ENCODE results near the gene ST6GALNAC4.

Gene ST6GALNAC4

DNA sequence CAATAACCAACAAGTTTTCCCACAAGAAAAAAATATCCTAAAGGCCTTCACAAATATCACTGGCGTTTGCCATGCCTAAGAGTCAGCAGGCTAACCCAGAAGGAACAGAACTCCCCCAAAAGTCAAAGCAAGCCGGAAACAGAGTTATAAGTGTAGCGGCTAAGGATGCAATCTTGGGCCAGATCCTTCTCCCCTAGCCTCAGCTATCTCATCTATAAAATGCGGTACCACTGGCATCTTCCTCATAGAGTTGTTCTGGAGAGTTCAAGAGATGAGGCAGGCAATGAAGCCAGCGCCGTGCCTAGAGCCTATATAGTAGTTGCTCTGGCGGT, 20.2 kb upstream of the ST6GALNAC4 start:
- TF ChIP-seq, protein P1, sequence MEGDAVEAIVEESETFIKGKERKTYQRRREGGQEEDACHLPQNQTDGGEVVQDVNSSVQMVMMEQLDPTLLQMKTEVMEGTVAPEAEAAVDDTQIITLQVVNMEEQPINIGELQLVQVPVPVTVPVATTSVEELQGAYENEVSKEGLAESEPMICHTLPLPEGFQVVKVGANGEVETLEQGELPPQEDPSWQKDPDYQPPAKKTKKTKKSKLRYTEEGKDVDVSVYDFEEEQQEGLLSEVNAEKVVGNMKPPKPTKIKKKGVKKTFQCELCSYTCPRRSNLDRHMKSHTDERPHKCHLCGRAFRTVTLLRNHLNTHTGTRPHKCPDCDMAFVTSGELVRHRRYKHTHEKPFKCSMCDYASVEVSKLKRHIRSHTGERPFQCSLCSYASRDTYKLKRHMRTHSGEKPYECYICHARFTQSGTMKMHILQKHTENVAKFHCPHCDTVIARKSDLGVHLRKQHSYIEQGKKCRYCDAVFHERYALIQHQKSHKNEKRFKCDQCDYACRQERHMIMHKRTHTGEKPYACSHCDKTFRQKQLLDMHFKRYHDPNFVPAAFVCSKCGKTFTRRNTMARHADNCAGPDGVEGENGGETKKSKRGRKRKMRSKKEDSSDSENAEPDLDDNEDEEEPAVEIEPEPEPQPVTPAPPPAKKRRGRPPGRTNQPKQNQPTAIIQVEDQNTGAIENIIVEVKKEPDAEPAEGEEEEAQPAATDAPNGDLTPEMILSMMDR (IDR thresholded peaks at IDR 0.05; ENCODE audit: borderline replicate concordance, insufficient read depth, low read depth, low read length), result no peak
- peak overlapping the region; percentile 85 for H3K4me3 ChIP-seq (ENCODE audit: low read depth, low read length)

DNA sequence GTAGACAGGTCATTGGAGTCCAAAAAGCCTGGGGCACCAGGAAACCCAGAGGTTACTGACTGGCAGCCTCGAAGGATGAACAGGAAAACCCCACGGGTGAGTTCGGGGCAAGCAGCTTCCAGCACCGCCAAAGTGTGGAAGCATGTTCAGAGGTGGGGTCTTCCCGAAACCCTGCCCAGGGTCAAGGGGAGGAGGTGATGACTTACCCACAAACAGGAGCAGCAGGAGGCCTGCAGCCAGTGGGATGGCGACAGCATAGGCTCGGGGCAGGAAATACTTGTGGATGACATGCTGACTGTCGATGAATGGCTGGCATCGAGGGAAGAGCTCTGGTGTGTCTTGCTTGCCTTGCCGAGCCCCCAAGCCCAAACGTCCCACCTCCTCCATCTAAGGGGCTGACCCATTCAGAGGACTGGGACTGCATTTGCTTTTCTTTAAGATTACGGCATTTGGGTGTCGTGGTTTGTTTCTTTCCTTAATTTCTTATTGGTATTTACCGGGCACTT, 19.6 kb upstream of the ST6GALNAC4 start:
- peak overlapping the region; percentile 85 for H3K4me3 ChIP-seq (ENCODE audit: low read depth, low read length)
- TF ChIP-seq, protein P1 (IDR thresholded peaks at IDR 0.05; ENCODE audit: borderline replicate concordance, insufficient read depth, low read depth, low read length), result no peak

- no peak overlapping the region for H3K4me3 ChIP-seq (ENCODE audit: low read depth, low read length)
- TF ChIP-seq, protein P1 (IDR thresholded peaks at IDR 0.05; ENCODE audit: borderline replicate concordance, insufficient read depth, low read depth, low read length), result no peak
These were observed 19.0 kb upstream of the ST6GALNAC4 start for GRCh38 chr9:127935765-127936221.

DNA sequence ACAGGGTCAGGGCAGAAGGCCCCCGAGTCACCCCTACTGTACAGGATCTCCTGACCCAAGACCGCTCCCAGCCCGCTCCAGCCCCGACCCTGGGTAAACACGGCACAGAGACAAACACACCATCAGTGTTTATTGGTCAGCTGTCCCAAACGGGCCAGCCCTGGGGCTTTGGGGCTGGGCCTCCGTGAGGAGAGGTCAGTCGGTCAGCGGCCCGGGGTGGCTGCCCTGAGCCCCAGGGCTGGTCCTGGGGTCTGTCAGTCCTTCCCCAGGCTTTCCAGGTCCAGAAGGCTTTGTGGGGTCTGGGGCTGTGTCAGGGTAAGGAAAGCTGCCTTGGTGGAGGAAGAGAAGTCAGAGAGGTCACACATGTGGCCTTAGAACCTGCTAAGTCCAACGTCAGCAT, 18.1 kb upstream of the ST6GALNAC4 start:
- TF ChIP-seq, protein P1 (IDR thresholded peaks at IDR 0.05; ENCODE audit: borderline replicate concordance, insufficient read depth, low read depth, low read length), result no peak
- no peak overlapping the region for H3K4me3 ChIP-seq (ENCODE audit: low read depth, low read length)

- TF ChIP-seq, protein P1 (IDR thresholded peaks at IDR 0.05; ENCODE audit: borderline replicate concordance, insufficient read depth, low read depth, low read length), result no peak
- no peak overlapping the region for H3K4me3 ChIP-seq (ENCODE audit: low read depth, low read length)
These were observed 17.4 kb upstream of the ST6GALNAC4 start for GRCh38 chr9:127934248-127934647.

- H3K4me3 ChIP-seq (ENCODE audit: low read depth, low read length), result peak overlapping the region; percentile 64
- TF ChIP-seq, protein P1 (IDR thresholded peaks at IDR 0.05; ENCODE audit: borderline replicate concordance, insufficient read depth, low read depth, low read length), result no peak
These were observed 14.4 kb upstream of the ST6GALNAC4 start for GRCh38 chr9:127931092-127931881.
